HK-2 (cell line): ENCODE results near the gene FAM131A.
A peak's percentile ranks its signal among the peaks of the same experiment; 100 is the strongest.

Source experiments
- DNase-seq: peaks from one replicate; pipeline ENCODE4 v3.0.0-alpha.2; 2018; ENCODE audit not compliant: unreplicated experiment

The FAM131A gene

GRCh38 chr3:184316792-184317191 is 20.6 kb upstream of the FAM131A start:
- DNase-seq: no peak

- no peak for DNase-seq
Observed at GRCh38 chr3:184317201-184317600, 20.2 kb upstream of the FAM131A start.

GRCh38 chr3:184320104-184320445 is 17.3 kb upstream of the FAM131A start:
- peak; percentile 95 for DNase-seq

- no peak for DNase-seq
Observed at GRCh38 chr3:184321666-184322065, 15.7 kb upstream of the FAM131A start.

- DNase-seq: no peak
Observed at GRCh38 chr3:184322731-184323487, 14.5 kb upstream of the FAM131A start.

- no peak for DNase-seq
Observed at GRCh38 chr3:184323696-184324095, 13.7 kb upstream of the FAM131A start.

GRCh38 chr3:184325269-184325668 is 12.1 kb upstream of the FAM131A start:
- no peak for DNase-seq

GRCh38 chr3:184325715-184326369 is 11.6 kb upstream of the FAM131A start:
- DNase-seq: no peak

GRCh38 chr3:184327171-184327570 is 10.2 kb upstream of the FAM131A start:
- no peak for DNase-seq

- no peak for DNase-seq
Observed at GRCh38 chr3:184328516-184328915, 8.9 kb upstream of the FAM131A start.

GRCh38 chr3:184332370-184333090 is 4.9 kb upstream of the FAM131A start:
- peak; percentile 83 for DNase-seq

- no peak for DNase-seq
Observed at GRCh38 chr3:184333190-184333589, 4.2 kb upstream of the FAM131A start.

GRCh38 chr3:184333700-184334099 is 3.7 kb upstream of the FAM131A start:
- DNase-seq: no peak

GRCh38 chr3:184334470-184335158 is 2.8 kb upstream of the FAM131A start:
- DNase-seq: peak; percentile 73

GRCh38 chr3:184335291-184335660 is 2.1 kb upstream of the FAM131A start:
- DNase-seq: no peak

- peak; percentile 89 for DNase-seq
Observed at GRCh38 chr3:184335661-184336546, 1.5 kb upstream of the FAM131A start.

- DNase-seq: peak; percentile 46
Observed at GRCh38 chr3:184336547-184337398, 627 bp upstream of the FAM131A start.

GRCh38 chr3:184337981-184338380 is 581 bp downstream of the FAM131A start:
- no peak for DNase-seq

- DNase-seq: no peak
Observed at GRCh38 chr3:184338511-184338945, 1.1 kb downstream of the FAM131A start.

GRCh38 chr3:184339001-184339400 is 1.6 kb downstream of the FAM131A start:
- no peak for DNase-seq
